Memory B cell (primary cell): ENCODE results near the gene ANK3.

ENCODE experiments used
- ATAC-seq: fragments of 150-1000 bp; cut with Tn5 transposase; 2 replicates; pipeline ENCODE4 v1.10.0; 2021; ENCODE audit warnings: low read depth, mild to moderate bottlenecking, moderate library complexity
- DNase-seq, 2 donors: peaks; one replicate each; pipeline ENCODE4 v3.0.0; 2022; ENCODE audit warnings: low spot score in 2 of 2
- H3K27ac Mint-ChIP-seq: one replicate; pipeline ENCODE4 v1.8.0; 2022; ENCODE audit warnings: mild to moderate bottlenecking, moderate library complexity, mixed read lengths
- H3K27me3 Mint-ChIP-seq: one replicate; pipeline ENCODE4 v1.8.0; 2022; ENCODE audit warnings: mixed read lengths
- H3K36me3 Mint-ChIP-seq: one replicate; pipeline ENCODE4 v1.8.0; 2022; ENCODE audit warnings: mild to moderate bottlenecking, mixed read lengths
- H3K4me1 Mint-ChIP-seq: one replicate; pipeline ENCODE4 v1.8.0; 2022; ENCODE audit warnings: mixed read lengths
- H3K4me3 Mint-ChIP-seq: one replicate; pipeline ENCODE4 v1.8.0; 2022; ENCODE audit warnings: mild to moderate bottlenecking, moderate library complexity, mixed read lengths
- H3K9me3 Mint-ChIP-seq: one replicate; pipeline ENCODE4 v1.8.0; 2022; ENCODE audit warnings: mixed read lengths

ANK3 gene

DNA sequence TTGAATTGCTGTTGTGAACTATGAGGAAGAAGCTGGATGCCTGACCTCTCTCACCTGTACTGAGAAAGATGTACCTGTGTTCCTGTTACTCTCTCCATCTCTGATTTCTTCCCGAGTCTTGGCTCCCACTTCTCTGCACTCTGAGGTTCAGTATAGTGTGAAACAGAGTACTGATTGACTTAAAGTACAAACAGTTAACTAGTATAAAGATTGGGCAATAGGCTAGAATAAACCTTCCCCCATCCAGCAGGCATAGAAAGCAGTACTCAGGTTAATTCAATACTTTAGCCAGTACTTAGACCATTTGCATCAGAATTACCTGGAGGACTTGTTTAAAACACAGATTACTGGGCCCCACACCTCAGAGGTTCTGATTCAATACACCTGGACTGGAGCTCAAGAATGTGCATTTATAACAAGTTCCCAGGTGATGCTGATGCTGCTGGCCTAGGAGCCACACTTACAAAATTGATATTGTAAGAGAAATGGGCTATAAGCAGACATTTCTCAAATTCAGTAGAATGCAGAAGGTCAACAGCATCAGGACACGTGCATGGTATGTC lies 51.6 kb downstream of the ANK3 start:
- Mint-ChIP-seq H3K4me1 (peaks cover 9% of the 10 kb centered on the region), H3K27ac (no peak overlapping the region), H3K4me3 (no peak overlapping the region), H3K9me3 (no peaks in the 10 kb centered on the region), H3K36me3 (peaks cover 3% of the 10 kb centered on the region), H3K27me3 (no peaks in the 10 kb centered on the region)
- ATAC-seq, result no peak
- DNase-seq, result no peak

DNA sequence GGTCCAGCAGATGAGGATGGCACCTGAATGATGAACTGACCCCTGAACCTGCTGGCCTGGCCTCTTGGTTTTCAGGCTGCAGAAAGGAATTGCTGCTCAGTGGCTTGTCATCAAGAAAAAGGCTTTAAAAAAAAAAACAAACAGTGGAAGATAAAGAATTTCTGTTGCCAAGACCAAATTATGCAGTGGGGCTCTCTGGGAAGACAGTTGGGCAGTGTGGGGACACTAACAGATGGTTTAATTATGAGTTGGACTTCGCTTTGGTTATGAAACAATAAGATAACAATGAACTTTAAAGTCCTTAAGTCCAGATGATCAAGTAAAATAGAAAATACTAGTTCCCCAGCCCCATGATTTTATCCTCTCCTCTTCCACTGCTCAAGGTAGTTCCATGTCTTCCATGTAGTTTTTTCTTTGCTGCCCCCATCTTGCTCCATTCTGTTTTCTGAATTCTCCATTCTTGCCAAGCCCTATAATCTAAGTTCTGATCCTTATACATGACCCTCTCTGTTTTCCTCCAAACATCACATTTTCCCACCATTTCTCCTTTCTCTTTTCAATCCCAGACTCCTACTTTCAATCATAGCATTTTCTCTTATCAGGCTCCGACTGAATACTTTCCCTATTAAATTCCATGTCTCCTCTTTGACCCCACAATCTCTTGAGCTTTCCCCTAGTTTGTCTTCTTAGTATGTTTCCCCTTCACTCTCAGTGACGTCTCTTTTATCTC lies 52.6 kb downstream of the ANK3 start:
- ATAC-seq, result no peak
- Mint-ChIP-seq H3K27me3 (no peaks in the 10 kb centered on the region), H3K9me3 (no peaks in the 10 kb centered on the region), H3K4me1 (peaks cover 9% of the 10 kb centered on the region), H3K36me3 (peaks cover 3% of the 10 kb centered on the region), H3K4me3 (no peak overlapping the region), H3K27ac (no peak overlapping the region)
- no peak for DNase-seq

DNA sequence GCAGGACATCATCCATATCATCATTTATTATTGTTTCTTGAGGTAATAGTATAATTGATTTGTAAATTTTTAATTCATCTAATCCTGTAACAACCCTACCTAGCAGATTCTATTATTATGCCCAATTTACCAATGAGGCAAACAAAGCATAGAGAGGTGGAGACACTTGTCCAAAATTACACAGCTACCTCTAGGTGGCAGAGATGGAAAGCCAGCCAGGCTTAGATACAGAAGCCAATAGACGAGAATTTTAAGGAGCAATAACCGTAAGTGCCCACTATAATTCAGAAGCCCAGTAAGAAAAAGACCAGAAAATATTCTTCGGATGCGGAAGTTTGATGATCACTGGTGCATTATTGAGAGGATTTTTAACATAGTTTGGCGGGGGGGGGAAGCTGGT lies 54.0 kb downstream of the ANK3 start:
- no peak overlapping the region for H3K27ac Mint-ChIP-seq
- peaks cover 3% of the 10 kb centered on the region for H3K36me3 Mint-ChIP-seq
- DNase-seq (no peak), ATAC-seq (no peak)
- no peaks in the 10 kb centered on the region for H3K9me3 Mint-ChIP-seq
- no peak overlapping the region for H3K4me3 Mint-ChIP-seq
- peaks cover 9% of the 10 kb centered on the region for H3K4me1 Mint-ChIP-seq
- no peaks in the 10 kb centered on the region for H3K27me3 Mint-ChIP-seq

DNA sequence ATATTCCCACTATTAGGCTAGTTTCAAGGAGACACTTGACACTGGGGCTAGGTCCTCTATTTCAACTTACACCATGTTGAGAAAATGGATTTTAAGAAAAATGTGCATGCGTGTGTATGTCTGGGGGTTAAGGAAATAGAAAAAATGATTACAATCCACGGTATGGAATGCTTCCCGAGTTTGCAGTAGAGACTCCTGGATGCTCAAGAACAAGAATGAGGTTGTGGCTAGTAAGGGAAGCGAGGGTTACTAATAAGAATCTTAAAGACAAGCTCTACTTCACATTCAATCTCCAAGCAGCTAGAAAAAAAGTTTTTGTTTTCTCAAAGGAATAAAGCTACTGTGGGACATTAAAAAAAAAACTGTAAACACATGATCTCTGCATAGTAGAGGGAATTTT lies 54.7 kb downstream of the ANK3 start:
- H3K27me3 Mint-ChIP-seq, result no peaks in the 10 kb centered on the region
- DNase-seq (no peak), ATAC-seq (no peak)

DNA sequence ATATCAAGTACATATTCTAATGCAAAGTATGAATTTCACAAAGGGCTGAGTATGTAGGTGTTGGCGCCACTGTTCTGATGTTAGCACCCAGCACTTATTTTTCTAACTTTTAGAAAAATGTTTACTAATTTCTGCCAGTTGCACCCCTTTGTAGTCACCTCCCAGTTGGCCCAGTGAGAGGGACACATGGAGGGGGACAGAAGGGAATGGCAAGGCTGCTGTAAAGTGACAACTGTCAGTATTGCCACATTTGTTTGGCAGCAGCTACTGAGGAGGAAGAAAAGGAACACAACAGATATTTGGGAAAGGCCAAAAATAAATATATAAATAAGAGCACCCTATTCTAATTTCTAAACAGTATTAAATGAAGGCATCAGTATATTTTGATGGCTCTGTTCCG lies 57.3 kb downstream of the ANK3 start:
- DNase-seq, result no peak
- ATAC-seq, result no peak
- Mint-ChIP-seq H3K9me3 (peaks cover 1% of the 10 kb centered on the region), H3K4me3 (no peak overlapping the region), H3K27me3 (no peaks in the 10 kb centered on the region), H3K36me3 (peaks cover 8% of the 10 kb centered on the region), H3K27ac (no peak overlapping the region), H3K4me1 (peaks cover 14% of the 10 kb centered on the region)

More for the DNA sequence above, 54.7 kb downstream of the ANK3 start:
- Mint-ChIP-seq H3K36me3 (peaks cover 8% of the 10 kb centered on the region), H3K9me3 (peaks cover 1% of the 10 kb centered on the region), H3K27ac (no peak overlapping the region), H3K4me1 (peaks cover 14% of the 10 kb centered on the region), H3K4me3 (no peak overlapping the region)

DNA sequence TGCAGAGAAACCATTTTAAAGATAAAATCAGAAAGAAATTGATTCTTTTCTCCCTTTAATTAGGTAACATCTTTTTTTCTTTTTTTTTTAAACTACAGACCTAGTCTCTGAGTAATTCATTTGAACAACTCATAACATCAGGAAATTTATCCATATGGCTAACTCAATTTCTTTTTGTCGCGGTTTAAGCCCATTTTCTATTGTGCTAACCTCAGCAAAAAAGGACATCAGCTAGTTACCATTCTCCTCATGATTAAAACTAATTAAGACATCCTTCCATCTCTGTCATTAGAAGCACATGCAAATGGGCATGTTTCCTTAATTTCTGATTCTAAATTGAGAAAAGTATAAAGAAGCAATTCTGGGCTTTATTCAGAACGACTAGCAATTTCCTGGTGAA lies 57.8 kb downstream of the ANK3 start:
- peaks cover 11% of the 10 kb centered on the region for H3K4me1 Mint-ChIP-seq
- peaks cover 6% of the 10 kb centered on the region for H3K36me3 Mint-ChIP-seq
- H3K27me3 Mint-ChIP-seq, result no peaks in the 10 kb centered on the region
- H3K9me3 Mint-ChIP-seq, result peaks cover 1% of the 10 kb centered on the region
- ATAC-seq (no peak), DNase-seq (no peak)
- H3K4me3 Mint-ChIP-seq, result no peak overlapping the region
- no peak overlapping the region for H3K27ac Mint-ChIP-seq

DNA sequence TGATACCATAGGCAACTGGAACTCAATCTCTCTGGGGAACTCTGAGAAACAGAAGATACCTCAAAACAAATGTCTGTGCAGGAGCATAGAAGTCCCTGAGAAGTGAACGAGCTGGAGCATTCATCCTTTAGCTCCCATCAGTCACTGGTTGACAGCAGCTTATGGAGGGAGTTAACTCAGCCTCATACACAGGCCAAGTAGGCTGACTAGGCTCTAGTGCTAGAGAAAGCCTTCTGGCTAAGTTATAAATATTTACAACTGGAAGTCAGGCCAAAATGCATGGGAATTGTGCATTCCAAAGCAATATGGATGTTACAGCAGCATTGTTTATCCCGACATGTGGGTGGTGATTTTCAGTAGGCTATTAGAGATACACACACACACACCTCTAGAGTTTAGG lies 66.5 kb downstream of the ANK3 start:
- peaks cover 5% of the 10 kb centered on the region for H3K4me1 Mint-ChIP-seq
- no peaks in the 10 kb centered on the region for H3K9me3 Mint-ChIP-seq
- DNase-seq (no peak), ATAC-seq (no peak)
- H3K27me3 Mint-ChIP-seq, result no peaks in the 10 kb centered on the region
- H3K4me3 Mint-ChIP-seq, result no peak overlapping the region
- H3K36me3 Mint-ChIP-seq, result peaks cover 12% of the 10 kb centered on the region
- no peak overlapping the region for H3K27ac Mint-ChIP-seq

DNA sequence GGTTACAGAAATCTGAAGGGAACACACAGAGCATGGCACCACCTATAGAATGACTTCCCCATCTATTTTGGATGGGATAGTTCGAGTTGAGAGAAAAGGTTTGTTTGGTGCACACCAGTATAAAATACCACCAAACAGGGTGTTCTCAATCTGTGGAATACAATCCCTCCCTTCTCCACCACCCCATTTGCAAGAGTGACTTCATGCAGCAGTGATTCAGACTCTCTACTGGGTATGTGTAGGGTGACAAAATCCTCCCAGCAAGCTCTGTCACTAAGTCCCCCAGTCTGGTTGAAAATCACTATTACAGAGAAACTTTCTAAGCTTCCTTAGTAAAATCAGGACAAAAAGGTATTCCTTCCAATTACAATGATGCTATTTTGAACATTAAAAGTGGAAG lies 69.0 kb downstream of the ANK3 start:
- no peak for ATAC-seq
- Mint-ChIP-seq H3K27ac (no peak overlapping the region), H3K36me3 (peaks cover 10% of the 10 kb centered on the region), H3K27me3 (no peaks in the 10 kb centered on the region), H3K4me1 (peaks cover 5% of the 10 kb centered on the region), H3K4me3 (no peak overlapping the region), H3K9me3 (no peaks in the 10 kb centered on the region)
- DNase-seq, result no peak

DNA sequence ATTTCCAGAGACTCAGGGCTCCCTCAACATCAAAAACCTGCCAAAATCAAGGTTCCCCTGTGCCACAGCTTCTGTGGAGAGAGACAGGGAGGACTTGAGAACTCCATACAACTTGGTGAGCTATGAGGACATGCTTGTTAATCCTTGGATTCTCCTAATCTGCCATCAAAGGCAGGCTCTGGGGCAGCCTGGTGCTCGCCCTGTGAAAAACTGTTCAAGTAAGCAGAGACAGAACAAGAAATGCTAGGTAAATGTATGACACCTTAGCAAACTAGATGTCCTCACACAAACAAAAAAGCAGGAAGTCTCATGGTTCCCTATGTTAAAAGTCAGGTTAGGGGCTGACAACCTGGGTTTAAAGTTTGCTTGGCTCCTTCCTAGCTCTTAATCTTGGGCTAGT lies 73.6 kb downstream of the ANK3 start:
- Mint-ChIP-seq H3K9me3 (no peaks in the 10 kb centered on the region), H3K27me3 (no peaks in the 10 kb centered on the region), H3K36me3 (peaks cover 3% of the 10 kb centered on the region), H3K4me3 (no peak overlapping the region), H3K27ac (no peak overlapping the region), H3K4me1 (peaks cover 9% of the 10 kb centered on the region)
- no peak for ATAC-seq
- no peak for DNase-seq

DNA sequence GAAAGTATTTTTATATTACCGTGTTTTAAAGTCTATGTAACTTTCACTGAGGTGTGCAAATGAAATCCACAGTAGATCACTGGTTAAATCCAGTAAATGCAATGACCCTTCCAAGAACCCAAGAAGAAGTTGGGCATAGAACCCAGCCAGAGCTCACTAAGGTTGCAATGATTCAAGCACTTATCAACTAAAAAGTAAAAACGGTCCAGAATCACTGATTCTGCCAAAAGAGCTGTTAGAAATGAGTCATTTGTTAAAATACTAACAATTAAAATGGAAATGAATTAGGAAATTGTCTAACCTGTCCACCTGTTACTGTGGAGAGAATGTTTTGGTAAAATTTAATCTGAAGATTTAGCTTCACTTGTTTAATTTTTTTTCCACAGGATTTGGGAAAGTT lies 74.4 kb downstream of the ANK3 start:
- no peak for DNase-seq
- Mint-ChIP-seq H3K4me1 (peaks cover 9% of the 10 kb centered on the region), H3K36me3 (peaks cover 3% of the 10 kb centered on the region), H3K27me3 (no peaks in the 10 kb centered on the region), H3K27ac (no peak overlapping the region), H3K9me3 (no peaks in the 10 kb centered on the region), H3K4me3 (no peak overlapping the region)
- no peak for ATAC-seq

DNA sequence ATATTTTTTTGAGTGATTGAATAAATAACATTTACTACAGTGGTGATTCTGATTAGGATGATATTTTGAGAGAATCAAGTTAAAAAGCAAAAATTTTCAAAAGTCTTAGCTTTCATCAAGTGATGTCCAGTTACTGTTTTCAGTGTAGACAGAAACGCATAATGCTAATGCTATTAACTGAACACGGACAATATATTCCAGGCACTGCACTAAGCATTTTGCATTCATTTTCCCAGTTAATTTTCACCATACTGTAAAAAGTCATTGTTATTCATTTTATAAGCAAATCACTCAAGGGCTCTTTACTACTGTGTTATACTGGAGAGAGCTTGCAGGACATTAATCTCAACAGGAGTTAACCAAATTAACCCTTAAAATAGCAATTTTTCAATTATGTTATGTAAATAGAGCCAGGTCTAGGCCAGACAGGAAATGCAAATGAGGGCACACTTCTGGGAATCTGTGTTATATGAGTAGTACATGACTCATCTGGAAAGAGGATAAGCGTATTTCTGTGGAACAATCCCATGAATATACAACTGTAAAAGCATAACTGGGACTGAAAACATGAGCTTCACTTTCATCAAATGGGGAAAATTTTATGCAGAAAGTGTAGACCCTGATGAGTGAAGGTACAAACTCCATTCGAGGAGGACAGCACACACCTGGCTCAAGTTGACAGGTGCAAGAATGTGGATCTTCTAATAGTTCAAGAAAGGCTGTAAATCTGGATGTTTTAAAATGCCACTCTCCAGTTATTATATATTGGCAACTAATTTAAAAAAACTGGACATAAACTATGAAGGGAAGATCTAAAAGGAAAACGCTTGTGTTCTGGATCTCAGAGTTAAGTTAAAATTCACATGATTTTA lies 75.4 kb downstream of the ANK3 start:
- DNase-seq, result no peak
- Mint-ChIP-seq H3K9me3 (no peaks in the 10 kb centered on the region), H3K27ac (no peak overlapping the region), H3K27me3 (no peaks in the 10 kb centered on the region), H3K4me3 (no peak overlapping the region), H3K4me1 (peaks cover 9% of the 10 kb centered on the region), H3K36me3 (no peaks in the 10 kb centered on the region)
- ATAC-seq, result peak; percentile 27

DNA sequence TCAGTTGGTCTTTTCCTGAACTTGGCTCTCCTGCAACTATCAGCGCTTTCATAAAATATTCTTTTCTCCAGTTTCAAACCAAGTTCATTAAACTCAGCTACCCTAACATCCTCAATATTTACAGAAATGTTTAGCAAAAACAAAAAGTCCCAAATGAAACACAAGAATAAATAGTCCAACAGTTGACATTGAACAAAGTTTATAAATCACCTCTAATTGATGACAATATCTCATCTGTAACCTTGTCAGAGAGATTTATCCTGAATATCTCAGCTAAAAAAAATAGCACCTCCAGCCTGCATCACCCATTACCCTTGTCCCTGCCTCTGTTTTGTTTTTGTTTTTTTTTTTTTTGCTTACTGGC lies 76.1 kb downstream of the ANK3 start:
- no peak overlapping the region for H3K27ac Mint-ChIP-seq
- no peak for ATAC-seq

DNA sequence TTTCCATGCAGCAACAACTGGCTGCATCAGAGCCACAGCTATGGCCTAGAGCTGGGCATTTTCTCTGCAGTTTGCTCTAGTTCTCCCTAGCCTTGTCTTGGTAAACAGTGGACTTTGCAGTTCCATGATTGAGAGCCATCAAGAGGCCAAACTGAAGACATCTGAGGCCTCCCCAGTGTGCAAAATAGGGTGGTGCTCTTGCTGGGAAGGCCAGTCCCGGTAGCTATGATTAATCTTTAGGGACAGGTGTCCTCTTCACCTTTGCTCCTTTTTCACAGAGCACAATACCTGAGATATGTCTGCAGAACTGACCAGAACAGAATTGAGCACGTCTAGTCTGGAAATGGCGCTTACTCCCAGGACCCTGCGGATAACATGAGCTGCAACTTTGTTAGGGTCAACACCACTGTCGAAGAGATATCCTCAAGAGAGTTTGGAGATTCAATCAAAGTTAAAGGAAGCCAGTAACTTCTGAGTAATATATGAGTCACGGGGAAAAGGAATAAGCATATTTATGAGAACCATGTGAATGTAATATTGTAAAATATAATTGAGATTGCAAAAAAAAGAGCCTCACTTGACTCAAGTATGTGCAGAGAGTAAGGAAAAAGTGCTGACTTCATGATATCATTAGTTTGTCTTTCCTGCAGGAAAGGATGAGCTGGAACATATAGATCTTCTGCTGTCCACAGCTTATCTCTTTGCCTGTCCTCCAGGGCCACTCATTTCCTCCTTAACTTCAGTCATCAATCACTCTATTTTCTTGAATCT lies 76.7 kb downstream of the ANK3 start:
- Mint-ChIP-seq H3K9me3 (no peaks in the 10 kb centered on the region), H3K4me3 (no peak overlapping the region), H3K4me1 (peaks cover 9% of the 10 kb centered on the region), H3K27ac (no peak overlapping the region), H3K36me3 (no peaks in the 10 kb centered on the region), H3K27me3 (no peaks in the 10 kb centered on the region)
- DNase-seq, result no peak
- no peak for ATAC-seq

More for the DNA sequence above, 76.1 kb downstream of the ANK3 start:
- no peaks in the 10 kb centered on the region for H3K36me3 Mint-ChIP-seq
- peaks cover 9% of the 10 kb centered on the region for H3K4me1 Mint-ChIP-seq
- H3K27me3 Mint-ChIP-seq, result no peaks in the 10 kb centered on the region
- H3K9me3 Mint-ChIP-seq, result no peaks in the 10 kb centered on the region
- H3K4me3 Mint-ChIP-seq, result no peak overlapping the region
- no peak for DNase-seq

DNA sequence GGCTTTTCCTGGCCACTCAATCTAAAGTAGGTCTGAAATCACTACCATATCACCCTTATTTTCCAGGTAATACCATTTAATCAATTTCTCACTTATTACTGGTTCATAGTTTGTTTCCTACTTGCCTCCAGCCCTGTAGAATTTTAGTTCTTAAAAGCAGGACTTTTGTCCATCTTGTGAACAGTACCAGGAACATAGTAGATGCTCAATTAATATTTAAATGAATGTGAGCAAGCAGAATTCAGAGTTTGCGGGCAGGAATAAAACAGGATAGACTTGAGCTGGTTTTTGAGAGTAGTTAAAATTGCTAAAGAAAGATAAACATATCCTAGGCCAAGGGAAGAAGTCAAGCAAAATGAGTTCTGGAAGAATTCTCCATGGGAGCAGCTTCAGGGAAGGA lies 77.9 kb downstream of the ANK3 start:
- DNase-seq (no peak), ATAC-seq (no peak)
- H3K9me3 Mint-ChIP-seq, result no peaks in the 10 kb centered on the region
- H3K4me1 Mint-ChIP-seq, result peaks cover 9% of the 10 kb centered on the region
- H3K27me3 Mint-ChIP-seq, result no peaks in the 10 kb centered on the region
- no peaks in the 10 kb centered on the region for H3K36me3 Mint-ChIP-seq
- no peak overlapping the region for H3K4me3 Mint-ChIP-seq
- no peak overlapping the region for H3K27ac Mint-ChIP-seq
